CD14-positive monocyte (primary cell): ENCODE measurements around the gene VOPP1. TPM values are rescaled to one million over a fixed set of nuclear protein-coding genes. Genes with fewer than 3 reads are reported as not detected.

Experiments
- DNase-seq, 3 donors: peaks; one replicate each; pipeline ENCODE4 v3.0.0-alpha.2; 2011 to 2022
- H2AFZ ChIP-seq: 2 replicates; pipeline ENCODE4 v1.6.0; 2012; ENCODE audit warnings: mild to moderate bottlenecking, low read depth, low read length, inconsistent platforms; ENCODE audit not compliant: insufficient read depth, poor library complexity, severe bottlenecking
- H3K27ac ChIP-seq, 2 donors: 1 replicate in 1 of 2; 2 replicates in 1 of 2; pipeline ENCODE4 v1.5.1; 2012 to 2013; ENCODE audit warnings: low read length in 2 of 2, control low read depth in 1 of 2, inconsistent platforms in 1 of 2, low read depth in 1 of 2, mild to moderate bottlenecking in 1 of 2
- H3K27me3 ChIP-seq, 2 donors: one replicate each; pipeline versions ENCODE4 v1.6.0 to v1.6.1; 2011 to 2013; ENCODE audit warnings: low read length in 2 of 2; ENCODE audit not compliant: control insufficient read depth in 2 of 2, insufficient read depth in 2 of 2
- H3K36me3 ChIP-seq, 2 donors: replicated peaks in 1 of 2; 1 replicate in 1 of 2; 2 replicates in 1 of 2; pipeline versions ENCODE4 v1.5.1 to v1.6.1; 2012 to 2013; ENCODE audit warnings: low read length in 2 of 2, control low read depth in 1 of 2, inconsistent platforms in 1 of 2, mild to moderate bottlenecking in 1 of 2; ENCODE audit not compliant: insufficient read depth in 2 of 2, control insufficient read depth in 1 of 2
- H3K4me1 ChIP-seq, 2 donors: 1 replicate in 1 of 2; 2 replicates in 1 of 2; pipeline versions ENCODE4 v1.5.1 to v1.6.1; 2012 to 2013; ENCODE audit warnings: low read length in 2 of 2, control low read depth in 1 of 2, inconsistent platforms in 1 of 2, mild to moderate bottlenecking in 1 of 2, moderate library complexity in 1 of 2; ENCODE audit not compliant: insufficient read depth in 2 of 2, control insufficient read depth in 1 of 2
- H3K4me2 ChIP-seq: replicated peaks from 2 replicates; pipeline ENCODE3; 2012; ENCODE audit warnings: low read length, moderate library complexity, mild to moderate bottlenecking; ENCODE audit not compliant: poor library complexity, severe bottlenecking; ENCODE audit errors: extremely low read depth
- H3K4me3 ChIP-seq, 3 experiments: fragments of 200-600 bp in 1 of 3; sonication (generic) in 1 of 3; replicated peaks in 1 of 3; 1 replicate in 2 of 3; 2 replicates in 1 of 3; pipeline ENCODE4 v1.5.1; 2011 to 2013; ENCODE audit warnings: low read length in 3 of 3, mild to moderate bottlenecking in 3 of 3, control low read depth in 2 of 3, low read depth in 2 of 3, inconsistent platforms in 1 of 3, moderate library complexity in 1 of 3
- H3K79me2 ChIP-seq: 2 replicates; pipeline ENCODE4 v1.6.0; 2012; ENCODE audit warnings: mild to moderate bottlenecking, control low read depth, inconsistent platforms, low read length, moderate library complexity; ENCODE audit not compliant: insufficient read depth
- H3K9ac ChIP-seq: 2 replicates; pipeline ENCODE4 v1.6.0; 2017; ENCODE audit warnings: low read length, mild to moderate bottlenecking; ENCODE audit not compliant: insufficient read depth, poor library complexity, severe bottlenecking
- H3K9me3 ChIP-seq, 2 donors: replicated peaks in 1 of 2; 1 replicate in 1 of 2; 2 replicates in 1 of 2; pipeline versions ENCODE4 v1.5.1 to v1.6.1; 2012 to 2013; ENCODE audit warnings: low read length in 2 of 2, control low read depth in 1 of 2; ENCODE audit not compliant: control insufficient read depth in 1 of 2, insufficient read depth in 1 of 2
- H4K20me1 ChIP-seq: 2 replicates; pipeline ENCODE4 v1.6.0; 2012; ENCODE audit warnings: mild to moderate bottlenecking, low read length, control low read depth, moderate library complexity; ENCODE audit not compliant: insufficient read depth
- H3K27ac Mint-ChIP-seq, 7 donors: one replicate each; pipeline ENCODE4 v1.8.0; 2020; ENCODE audit warnings: mild to moderate bottlenecking in 7 of 7, mixed read lengths in 7 of 7, moderate library complexity in 6 of 7, inconsistent platforms in 2 of 7
- H3K27me3 Mint-ChIP-seq, 3 donors: one replicate each; pipeline ENCODE4 v1.8.0; 2021 to 2022; ENCODE audit warnings: low read depth in 3 of 3, mild to moderate bottlenecking in 3 of 3, mixed read lengths in 3 of 3, moderate library complexity in 3 of 3, inconsistent platforms in 1 of 3
- H3K36me3 Mint-ChIP-seq, 2 donors: one replicate each; pipeline ENCODE4 v1.8.0; 2020; ENCODE audit warnings: mixed read lengths in 2 of 2, inconsistent platforms in 1 of 2, mild to moderate bottlenecking in 1 of 2
- H3K4me1 Mint-ChIP-seq: one replicate; pipeline ENCODE4 v1.8.0; 2020; ENCODE audit warnings: mild to moderate bottlenecking, mixed read lengths
- H3K4me3 Mint-ChIP-seq, 2 donors: one replicate each; pipeline ENCODE4 v1.8.0; 2020; ENCODE audit warnings: mild to moderate bottlenecking in 2 of 2, mixed read lengths in 2 of 2, moderate library complexity in 1 of 2
- H3K9me3 Mint-ChIP-seq, 7 donors: one replicate each; pipeline ENCODE4 v1.8.0; 2020 to 2022; ENCODE audit warnings: mixed read lengths in 7 of 7, mild to moderate bottlenecking in 6 of 7, moderate library complexity in 6 of 7, inconsistent platforms in 2 of 7
- CTCF ChIP-seq: fragments of 200-600 bp; IDR thresholded peaks from one replicate; pipeline ENCODE4 v1.8.0; 2022; ENCODE audit warnings: antibody characterized with exemption, mild to moderate bottlenecking
- WGBS: methylation state at CpG from one replicate; pipeline ENCODE4 v1.1.5; 2013; ENCODE audit warnings: missing lambda C conversion rate; ENCODE audit not compliant: insufficient coverage; 5-methylcytosine and 5-hydroxymethylcytosine counted together
- intact Hi-C, 2 donors: fragments of 100-400 bp; cut with micrococcal nuclease; formaldehyde crosslinking; loops; one replicate each; pipeline versions ENCODE4 v1.15.0 to v1.15.1; 2023
- polyA plus RNA-seq, 3 donors: library from polyadenylated mRNA; depleted of rRNA in 1 of 3; unstranded in 2 of 3; stranded (reverse) in 1 of 3; fragments of 300-500 nt in 2 of 3; fragments of >200 nt in 1 of 3; fragmentation: Illumina TruSeq in 2 of 3; gene quantifications; 1 replicate in 2 of 3; 2 replicates in 1 of 3; pipeline ENCODE4 v1.2.3, GENCODE V29; 2012 to 2021

VOPP1 gene
- polyA plus RNA-seq, 3 donors, result 16.7 to 22.1 (median 18.0) TPM

GRCh38 chr7:55488216-55488615, 84.1 kb downstream of the VOPP1 start:
- Mint-ChIP-seq H3K9me3 (no peaks in the 10 kb centered on the region), H3K27me3 (peaks cover 0 to 2% (median 1%) of the 10 kb centered on the region in 3 donors), H3K4me3 (no peak overlapping the region), H3K36me3 (peaks cover 84 to 91% of the 10 kb centered on the region in 2 donors), H3K27ac (peak overlapping the region in 5 of 7 donors; percentile 18 to 69 (median 64)), H3K4me1 (no peaks in the 10 kb centered on the region)
- no peak for DNase-seq
- Histone ChIP-seq H3K9me3 (no peaks in the 10 kb centered on the region), H3K4me3 (no peak overlapping the region), H3K79me2 (no peaks in the 10 kb centered on the region), H4K20me1 (peaks cover 3% of the 10 kb centered on the region), H3K27ac (peak overlapping the region in 1 of 2 donors; percentile 8), H2AFZ (no peak overlapping the region), H3K36me3 (peaks cover 44 to 95% of the 10 kb centered on the region in 2 donors), H3K4me2 (no peak overlapping the region), H3K9ac (no peak overlapping the region), H3K27me3 (no peaks in the 10 kb centered on the region), H3K4me1 (no peaks in the 10 kb centered on the region)
- intact Hi-C loops, result no loop called here
- TF ChIP-seq CTCF, result no peak
- 52% methylated on average over 5 of the region's 6 CpGs for WGBS

GRCh38 chr7:55486991-55487390, 85.3 kb downstream of the VOPP1 start:
- H3K4me1 ChIP-seq, result no peaks in the 10 kb centered on the region
- H3K4me1 Mint-ChIP-seq, result no peaks in the 10 kb centered on the region
- H3K4me3 Mint-ChIP-seq, result no peak overlapping the region
- no peak overlapping the region for H3K9ac ChIP-seq
- 100% methylated on average over 6 of the region's 7 CpGs for WGBS
- H3K9me3 ChIP-seq, result no peaks in the 10 kb centered on the region
- no peak for TF ChIP-seq CTCF
- DNase-seq, result no peak
- no peak overlapping the region for H3K4me2 ChIP-seq
- no peaks in the 10 kb centered on the region for H3K79me2 ChIP-seq
- H3K27ac ChIP-seq, result no peak overlapping the region
- peaks cover 39 to 91% of the 10 kb centered on the region in 2 donors for H3K36me3 ChIP-seq
- H3K27ac Mint-ChIP-seq, result peak overlapping the region in 1 of 7 donors; percentile 6
- H2AFZ ChIP-seq, result no peak overlapping the region
- H3K27me3 ChIP-seq, result no peaks in the 10 kb centered on the region
- peaks cover 0 to 2% (median 1%) of the 10 kb centered on the region in 3 donors for H3K27me3 Mint-ChIP-seq
- no peak overlapping the region for H3K4me3 ChIP-seq
- peaks cover 78 to 85% of the 10 kb centered on the region in 2 donors for H3K36me3 Mint-ChIP-seq
- H4K20me1 ChIP-seq, result peaks cover 3% of the 10 kb centered on the region
- no peaks in the 10 kb centered on the region for H3K9me3 Mint-ChIP-seq
- intact Hi-C loops, result no loop called here
